Tracheal epithelial cell (primary cell): ENCODE results near the gene MRGPRX1. TPM values are rescaled to one million over a fixed set of nuclear protein-coding genes. Genes with fewer than 3 reads are reported as not detected.

Experiments used
- total RNA-seq: library from RNA; depleted of rRNA; stranded (reverse); fragments of >200 nt; gene quantifications from 2 replicates; pipeline ENCODE4 v1.2.1, GENCODE V29; 2014

MRGPRX1 gene
- not detected in 2 replicates for total RNA-seq

GRCh38 chr11:18939314-18939713, at the start of gene MRGPRX1:
Gene MRGPRX1 (minus strand): TSS chr11:18939414. CDS start chr11:18934784, 4,630 bp downstream.

Other genes with a start within 250 kb of the MRGPRX1 start
- under 0.01 and 2.7 TPM in 2 replicates for gene TMEM86A, start 240.6 kb downstream of the MRGPRX1 start, total RNA-seq
- 0.24 and 0.43 TPM in 2 replicates for gene IGSF22, start 213.2 kb downstream of the MRGPRX1 start, total RNA-seq
- gene PTPN5, start 147.6 kb downstream of the MRGPRX1 start, total RNA-seq = not detected in 2 replicates
- gene MRGPRX2, start 121.3 kb upstream of the MRGPRX1 start, total RNA-seq = not detected in 2 replicates
- 20.7 and 33.5 TPM in 2 replicates for gene ZDHHC13, start 177.8 kb upstream of the MRGPRX1 start, total RNA-seq